GM23338 (cell line): ENCODE data around the gene SLC6A7. TPM values are rescaled to one million over a fixed set of nuclear protein-coding genes. Genes with fewer than 3 reads are reported as not detected.

Experiments used
- ATAC-seq: fragments of 200-7000 bp; cut with Tn5 transposase; 3 replicates; pipeline ENCODE4 v1.9.1; 2020
- DNase-seq: peaks from one replicate; pipeline ENCODE4 v3.0.0-alpha.2; 2015; ENCODE audit warnings: low spot score
- H2AFZ ChIP-seq: fragments of 200-600 bp; sonication (generic); 2 replicates; pipeline ENCODE4 v1.8.0; 2016; ENCODE audit warnings: antibody characterized with exemption, mild to moderate bottlenecking, moderate library complexity
- H3F3A ChIP-seq: fragments of 200-600 bp; sonication (generic); replicated peaks from 2 replicates; pipeline ENCODE4 v1.8.0; 2017; ENCODE audit warnings: antibody characterized with exemption, mixed run types, low read depth
- H3K27ac ChIP-seq: fragments of 200-600 bp; sonication (generic); 2 replicates; pipeline ENCODE4 v1.6.1; 2016; ENCODE audit warnings: low read depth
- H3K27me3 ChIP-seq: fragments of 200-600 bp; sonication (generic); 2 replicates; pipeline ENCODE4 v1.8.0; 2016; ENCODE audit warnings: mild to moderate bottlenecking, mixed run types, moderate library complexity; ENCODE audit not compliant: insufficient read depth
- H3K36me3 ChIP-seq: fragments of 200-600 bp; sonication (generic); 2 replicates; pipeline ENCODE4 v1.8.0; 2016; ENCODE audit warnings: mild to moderate bottlenecking; ENCODE audit not compliant: insufficient read depth
- H3K4me1 ChIP-seq: fragments of 200-600 bp; sonication (generic); 2 replicates; pipeline ENCODE4 v1.8.0; 2016; ENCODE audit warnings: mild to moderate bottlenecking, moderate library complexity; ENCODE audit not compliant: insufficient read depth
- H3K4me2 ChIP-seq: fragments of 200-600 bp; sonication (generic); 2 replicates; pipeline ENCODE4 v1.7.1; 2017; ENCODE audit warnings: mixed run types
- H3K4me3 ChIP-seq: fragments of 200-600 bp; sonication (generic); 2 replicates; pipeline ENCODE4 v1.6.1; 2016; ENCODE audit warnings: mixed run types
- H3K79me2 ChIP-seq: fragments of 200-600 bp; sonication (generic); replicated peaks from 2 replicates; pipeline ENCODE4 v1.8.0; 2017; ENCODE audit warnings: mild to moderate bottlenecking; ENCODE audit not compliant: insufficient read depth
- H3K9me2 ChIP-seq: fragments of 200-600 bp; sonication (generic); 2 replicates; pipeline ENCODE4 v1.8.0; 2017; ENCODE audit not compliant: insufficient read depth
- H4K20me1 ChIP-seq: fragments of 200-600 bp; sonication (generic); replicated peaks from 2 replicates; pipeline ENCODE4 v1.8.0; 2017; ENCODE audit warnings: mild to moderate bottlenecking; ENCODE audit not compliant: insufficient read depth
- H3K27ac Mint-ChIP-seq: 2 replicates; pipeline ENCODE4 v1.8.0; 2020; ENCODE audit warnings: inconsistent platforms, mild to moderate bottlenecking, moderate library complexity, mixed read lengths
- H3K27me3 Mint-ChIP-seq: 3 replicates; pipeline ENCODE4 v1.8.0; 2022; ENCODE audit warnings: low read depth, mild to moderate bottlenecking, moderate library complexity, mixed read lengths, inconsistent platforms; ENCODE audit not compliant: insufficient read depth, poor library complexity
- H3K36me3 Mint-ChIP-seq: 3 replicates; pipeline ENCODE4 v1.8.0; 2021; ENCODE audit warnings: low read depth, mild to moderate bottlenecking, inconsistent platforms, moderate library complexity, mixed read lengths
- H3K4me1 Mint-ChIP-seq: 3 replicates; pipeline ENCODE4 v1.8.0; 2020; ENCODE audit warnings: mild to moderate bottlenecking, inconsistent platforms, mixed read lengths
- H3K4me3 Mint-ChIP-seq: 3 replicates; pipeline ENCODE4 v1.8.0; 2021; ENCODE audit warnings: moderate library complexity, mild to moderate bottlenecking, inconsistent platforms, mixed read lengths
- H3K9me3 Mint-ChIP-seq: 3 replicates; pipeline ENCODE4 v1.8.0; 2020; ENCODE audit warnings: moderate library complexity, mild to moderate bottlenecking, inconsistent platforms, mixed read lengths
- CREB1 ChIP-seq: fragments of 250-450 bp; sonication (Bioruptor Pico); IDR thresholded peaks from 2 replicates; pipeline ENCODE4 v1.5.0; 2020; ENCODE audit warnings: low read depth, mild to moderate bottlenecking, moderate library complexity
- CTCF ChIP-seq, 2 experiments: fragments of 200-600 bp in 1 of 2; sonication (generic) in 1 of 2; conservative IDR thresholded peaks; 2 replicates each; pipeline versions ENCODE4 v1.5.1 to v1.6.1; 2016 to 2017; ENCODE audit warnings: antibody characterized with exemption in 2 of 2, low read depth in 2 of 2, mild to moderate bottlenecking in 2 of 2, moderate library complexity in 1 of 2
- EZH2 ChIP-seq: fragments of 200-600 bp; sonication (generic); IDR thresholded peaks from one replicate; pipeline ENCODE4 v1.8.0; 2017; ENCODE audit warnings: antibody characterized with exemption, mild to moderate bottlenecking, low read depth; ENCODE audit not compliant: unreplicated experiment
- EZH2phosphoT487 ChIP-seq: fragments of 200-600 bp; sonication (generic); IDR thresholded peaks from one replicate; pipeline ENCODE4 v1.8.1; 2018; ENCODE audit warnings: antibody characterized with exemption; ENCODE audit not compliant: unreplicated experiment
- JUNB ChIP-seq: IDR thresholded peaks from one replicate; pipeline ENCODE4 v1.6.1; 2016; ENCODE audit warnings: antibody characterized with exemption; ENCODE audit not compliant: unreplicated experiment
- NANOG ChIP-seq: IDR thresholded peaks from 2 replicates; pipeline ENCODE4 v1.6.1; 2016; ENCODE audit warnings: antibody characterized with exemption, borderline replicate concordance
- POLR2AphosphoS5 ChIP-seq: IDR thresholded peaks from 2 replicates; pipeline ENCODE4 v1.6.1; 2016; ENCODE audit warnings: antibody characterized with exemption, low read depth
- STAT1 ChIP-seq: IDR thresholded peaks from one replicate; pipeline ENCODE4 v1.6.1; 2016; ENCODE audit warnings: antibody characterized with exemption; ENCODE audit not compliant: unreplicated experiment
- ZNF114 ChIP-seq: fragments of 250-450 bp; sonication (Bioruptor Pico); IDR thresholded peaks from 2 replicates; pipeline ENCODE4 v1.5.0; 2020; ENCODE audit warnings: mild to moderate bottlenecking, moderate library complexity
- ZNF331 ChIP-seq: fragments of 250-450 bp; sonication (Bioruptor Pico); IDR thresholded peaks from 2 replicates; pipeline ENCODE4 v1.5.0; 2020; ENCODE audit warnings: low read depth, mild to moderate bottlenecking, moderate library complexity
- polyA plus RNA-seq: library from polyadenylated mRNA; unstranded; fragments of >200 nt; fragmentation: Nextera tagmentation; extraction: Ambion mirVana; gene quantifications from 2 replicates; pipeline ENCODE4 v1.2.1, GENCODE V29; 2016
- total RNA-seq: library from RNA; depleted of rRNA; stranded (reverse); fragments of >200 nt; shearing (Covaris generic); gene quantifications from 2 replicates; pipeline ENCODE4 v1.2.3, GENCODE V29; 2014
- TF ChIP-seq, protein P1 (sequence below): IDR thresholded peaks from one replicate; pipeline ENCODE4 v1.6.1; 2018; ENCODE audit warnings: antibody characterized with exemption; ENCODE audit not compliant: unreplicated experiment
- TF ChIP-seq, protein P2 (sequence below): fragments of 250-450 bp; sonication (Bioruptor Pico); IDR thresholded peaks from 2 replicates; pipeline ENCODE4 v1.5.0; 2020; ENCODE audit warnings: mild to moderate bottlenecking, moderate library complexity
- TF ChIP-seq, protein P3 (sequence below): IDR thresholded peaks from 2 replicates; pipeline ENCODE4 v1.6.1; 2016; ENCODE audit warnings: antibody characterized with exemption

SLC6A7 gene
- total and polyA plus RNA-seq, 2 experiments from 2014 or later = not detected

DNA sequence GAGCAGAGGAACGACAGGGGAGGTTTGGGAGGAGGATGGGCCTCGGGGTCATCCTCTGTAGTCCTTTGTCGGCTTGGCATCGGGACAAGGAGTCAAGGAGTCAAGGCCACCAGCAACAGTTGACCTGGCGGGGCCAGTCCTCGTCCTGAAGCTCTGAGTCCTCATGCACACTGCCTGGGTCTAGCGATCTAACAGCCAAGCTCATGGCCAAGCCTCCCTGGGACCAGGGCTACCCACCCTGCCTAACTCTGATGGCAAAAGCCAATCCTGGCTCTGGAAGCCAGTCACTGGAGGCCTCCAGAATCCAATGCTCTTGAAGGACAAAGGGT is 49.9 kb downstream of the SLC6A7 start:
- Mint-ChIP-seq H3K9me3 (no peaks in the 10 kb centered on the region), H3K27ac (no peak overlapping the region), H3K4me3 (no peak overlapping the region), H3K4me1 (peaks cover 3% of the 10 kb centered on the region; the same call in 1 of the 3 replicates), H3K27me3 (peaks cover 4% of the 10 kb centered on the region), H3K36me3 (no peaks in the 10 kb centered on the region)
- Histone ChIP-seq H3K4me2 (no peak overlapping the region), H3K79me2 (no peaks in the 10 kb centered on the region), H3F3A (no peaks in the 10 kb centered on the region), H3K27ac (no peak overlapping the region), H4K20me1 (no peaks in the 10 kb centered on the region), H2AFZ (no peak overlapping the region), H3K36me3 (no peaks in the 10 kb centered on the region), H3K9me2 (no peaks in the 10 kb centered on the region), H3K27me3 (no peaks in the 10 kb centered on the region), H3K4me1 (no peaks in the 10 kb centered on the region), H3K4me3 (no peak overlapping the region)
- no peak for ATAC-seq
- TF ChIP-seq POLR2AphosphoS5 = no peak
- no peak for TF ChIP-seq ZNF114
- TF ChIP-seq NANOG = no peak
- TF ChIP-seq, protein P1, sequence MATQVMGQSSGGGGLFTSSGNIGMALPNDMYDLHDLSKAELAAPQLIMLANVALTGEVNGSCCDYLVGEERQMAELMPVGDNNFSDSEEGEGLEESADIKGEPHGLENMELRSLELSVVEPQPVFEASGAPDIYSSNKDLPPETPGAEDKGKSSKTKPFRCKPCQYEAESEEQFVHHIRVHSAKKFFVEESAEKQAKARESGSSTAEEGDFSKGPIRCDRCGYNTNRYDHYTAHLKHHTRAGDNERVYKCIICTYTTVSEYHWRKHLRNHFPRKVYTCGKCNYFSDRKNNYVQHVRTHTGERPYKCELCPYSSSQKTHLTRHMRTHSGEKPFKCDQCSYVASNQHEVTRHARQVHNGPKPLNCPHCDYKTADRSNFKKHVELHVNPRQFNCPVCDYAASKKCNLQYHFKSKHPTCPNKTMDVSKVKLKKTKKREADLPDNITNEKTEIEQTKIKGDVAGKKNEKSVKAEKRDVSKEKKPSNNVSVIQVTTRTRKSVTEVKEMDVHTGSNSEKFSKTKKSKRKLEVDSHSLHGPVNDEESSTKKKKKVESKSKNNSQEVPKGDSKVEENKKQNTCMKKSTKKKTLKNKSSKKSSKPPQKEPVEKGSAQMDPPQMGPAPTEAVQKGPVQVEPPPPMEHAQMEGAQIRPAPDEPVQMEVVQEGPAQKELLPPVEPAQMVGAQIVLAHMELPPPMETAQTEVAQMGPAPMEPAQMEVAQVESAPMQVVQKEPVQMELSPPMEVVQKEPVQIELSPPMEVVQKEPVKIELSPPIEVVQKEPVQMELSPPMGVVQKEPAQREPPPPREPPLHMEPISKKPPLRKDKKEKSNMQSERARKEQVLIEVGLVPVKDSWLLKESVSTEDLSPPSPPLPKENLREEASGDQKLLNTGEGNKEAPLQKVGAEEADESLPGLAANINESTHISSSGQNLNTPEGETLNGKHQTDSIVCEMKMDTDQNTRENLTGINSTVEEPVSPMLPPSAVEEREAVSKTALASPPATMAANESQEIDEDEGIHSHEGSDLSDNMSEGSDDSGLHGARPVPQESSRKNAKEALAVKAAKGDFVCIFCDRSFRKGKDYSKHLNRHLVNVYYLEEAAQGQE = no peak
- no peak for TF ChIP-seq ZNF331 (CRISPR knock-in tag)
- TF ChIP-seq STAT1 = no peak
- TF ChIP-seq CTCF (conservative IDR thresholded peaks at IDR 0.05; ENCODE audit: low read depth in 2 of 2) = no peak
- no peak for TF ChIP-seq CREB1 (CRISPR knock-in tag)
- TF ChIP-seq EZH2phosphoT487 = no peak
- no peak for TF ChIP-seq JUNB
- TF ChIP-seq, protein P2, sequence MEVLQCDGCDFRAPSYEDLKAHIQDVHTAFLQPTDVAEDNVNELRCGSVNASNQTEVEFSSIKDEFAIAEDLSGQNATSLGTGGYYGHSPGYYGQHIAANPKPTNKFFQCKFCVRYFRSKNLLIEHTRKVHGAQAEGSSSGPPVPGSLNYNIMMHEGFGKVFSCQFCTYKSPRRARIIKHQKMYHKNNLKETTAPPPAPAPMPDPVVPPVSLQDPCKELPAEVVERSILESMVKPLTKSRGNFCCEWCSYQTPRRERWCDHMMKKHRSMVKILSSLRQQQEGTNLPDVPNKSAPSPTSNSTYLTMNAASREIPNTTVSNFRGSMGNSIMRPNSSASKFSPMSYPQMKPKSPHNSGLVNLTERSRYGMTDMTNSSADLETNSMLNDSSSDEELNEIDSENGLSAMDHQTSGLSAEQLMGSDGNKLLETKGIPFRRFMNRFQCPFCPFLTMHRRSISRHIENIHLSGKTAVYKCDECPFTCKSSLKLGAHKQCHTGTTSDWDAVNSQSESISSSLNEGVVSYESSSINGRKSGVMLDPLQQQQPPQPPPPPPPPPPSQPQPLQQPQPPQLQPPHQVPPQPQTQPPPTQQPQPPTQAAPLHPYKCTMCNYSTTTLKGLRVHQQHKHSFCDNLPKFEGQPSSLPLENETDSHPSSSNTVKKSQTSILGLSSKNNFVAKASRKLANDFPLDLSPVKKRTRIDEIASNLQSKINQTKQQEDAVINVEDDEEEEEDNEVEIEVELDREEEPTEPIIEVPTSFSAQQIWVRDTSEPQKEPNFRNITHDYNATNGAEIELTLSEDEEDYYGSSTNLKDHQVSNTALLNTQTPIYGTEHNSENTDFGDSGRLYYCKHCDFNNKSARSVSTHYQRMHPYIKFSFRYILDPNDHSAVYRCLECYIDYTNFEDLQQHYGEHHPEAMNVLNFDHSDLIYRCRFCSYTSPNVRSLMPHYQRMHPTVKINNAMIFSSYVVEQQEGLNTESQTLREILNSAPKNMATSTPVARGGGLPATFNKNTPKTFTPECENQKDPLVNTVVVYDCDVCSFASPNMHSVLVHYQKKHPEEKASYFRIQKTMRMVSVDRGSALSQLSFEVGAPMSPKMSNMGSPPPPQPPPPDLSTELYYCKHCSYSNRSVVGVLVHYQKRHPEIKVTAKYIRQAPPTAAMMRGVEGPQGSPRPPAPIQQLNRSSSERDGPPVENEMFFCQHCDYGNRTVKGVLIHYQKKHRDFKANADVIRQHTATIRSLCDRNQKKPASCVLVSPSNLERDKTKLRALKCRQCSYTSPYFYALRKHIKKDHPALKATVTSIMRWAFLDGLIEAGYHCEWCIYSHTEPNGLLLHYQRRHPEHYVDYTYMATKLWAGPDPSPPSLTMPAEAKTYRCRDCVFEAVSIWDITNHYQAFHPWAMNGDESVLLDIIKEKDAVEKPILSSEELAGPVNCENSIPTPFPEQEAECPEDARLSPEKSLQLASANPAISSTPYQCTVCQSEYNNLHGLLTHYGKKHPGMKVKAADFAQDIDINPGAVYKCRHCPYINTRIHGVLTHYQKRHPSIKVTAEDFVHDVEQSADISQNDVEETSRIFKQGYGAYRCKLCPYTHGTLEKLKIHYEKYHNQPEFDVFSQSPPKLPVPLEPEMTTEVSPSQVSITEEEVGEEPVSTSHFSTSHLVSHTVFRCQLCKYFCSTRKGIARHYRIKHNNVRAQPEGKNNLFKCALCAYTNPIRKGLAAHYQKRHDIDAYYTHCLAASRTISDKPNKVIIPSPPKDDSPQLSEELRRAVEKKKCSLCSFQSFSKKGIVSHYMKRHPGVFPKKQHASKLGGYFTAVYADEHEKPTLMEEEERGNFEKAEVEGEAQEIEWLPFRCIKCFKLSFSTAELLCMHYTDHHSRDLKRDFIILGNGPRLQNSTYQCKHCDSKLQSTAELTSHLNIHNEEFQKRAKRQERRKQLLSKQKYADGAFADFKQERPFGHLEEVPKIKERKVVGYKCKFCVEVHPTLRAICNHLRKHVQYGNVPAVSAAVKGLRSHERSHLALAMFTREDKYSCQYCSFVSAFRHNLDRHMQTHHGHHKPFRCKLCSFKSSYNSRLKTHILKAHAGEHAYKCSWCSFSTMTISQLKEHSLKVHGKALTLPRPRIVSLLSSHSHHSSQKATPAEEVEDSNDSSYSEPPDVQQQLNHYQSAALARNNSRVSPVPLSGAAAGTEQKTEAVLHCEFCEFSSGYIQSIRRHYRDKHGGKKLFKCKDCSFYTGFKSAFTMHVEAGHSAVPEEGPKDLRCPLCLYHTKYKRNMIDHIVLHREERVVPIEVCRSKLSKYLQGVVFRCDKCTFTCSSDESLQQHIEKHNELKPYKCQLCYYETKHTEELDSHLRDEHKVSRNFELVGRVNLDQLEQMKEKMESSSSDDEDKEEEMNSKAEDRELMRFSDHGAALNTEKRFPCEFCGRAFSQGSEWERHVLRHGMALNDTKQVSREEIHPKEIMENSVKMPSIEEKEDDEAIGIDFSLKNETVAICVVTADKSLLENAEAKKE (CRISPR knock-in tag) = no peak
- TF ChIP-seq EZH2 = no peak
- TF ChIP-seq, protein P3, sequence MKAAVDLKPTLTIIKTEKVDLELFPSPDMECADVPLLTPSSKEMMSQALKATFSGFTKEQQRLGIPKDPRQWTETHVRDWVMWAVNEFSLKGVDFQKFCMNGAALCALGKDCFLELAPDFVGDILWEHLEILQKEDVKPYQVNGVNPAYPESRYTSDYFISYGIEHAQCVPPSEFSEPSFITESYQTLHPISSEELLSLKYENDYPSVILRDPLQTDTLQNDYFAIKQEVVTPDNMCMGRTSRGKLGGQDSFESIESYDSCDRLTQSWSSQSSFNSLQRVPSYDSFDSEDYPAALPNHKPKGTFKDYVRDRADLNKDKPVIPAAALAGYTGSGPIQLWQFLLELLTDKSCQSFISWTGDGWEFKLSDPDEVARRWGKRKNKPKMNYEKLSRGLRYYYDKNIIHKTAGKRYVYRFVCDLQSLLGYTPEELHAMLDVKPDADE = no peak
- no peak for DNase-seq
